ENCODE measurements around the gene SLC6A17. TPM values are rescaled to one million over a fixed set of nuclear protein-coding genes. Genes with fewer than 3 reads are reported as not detected.

Gene SLC6A17
- total RNA-seq, 1 donor from 2014 or later: 0.37 TPM

DNA sequence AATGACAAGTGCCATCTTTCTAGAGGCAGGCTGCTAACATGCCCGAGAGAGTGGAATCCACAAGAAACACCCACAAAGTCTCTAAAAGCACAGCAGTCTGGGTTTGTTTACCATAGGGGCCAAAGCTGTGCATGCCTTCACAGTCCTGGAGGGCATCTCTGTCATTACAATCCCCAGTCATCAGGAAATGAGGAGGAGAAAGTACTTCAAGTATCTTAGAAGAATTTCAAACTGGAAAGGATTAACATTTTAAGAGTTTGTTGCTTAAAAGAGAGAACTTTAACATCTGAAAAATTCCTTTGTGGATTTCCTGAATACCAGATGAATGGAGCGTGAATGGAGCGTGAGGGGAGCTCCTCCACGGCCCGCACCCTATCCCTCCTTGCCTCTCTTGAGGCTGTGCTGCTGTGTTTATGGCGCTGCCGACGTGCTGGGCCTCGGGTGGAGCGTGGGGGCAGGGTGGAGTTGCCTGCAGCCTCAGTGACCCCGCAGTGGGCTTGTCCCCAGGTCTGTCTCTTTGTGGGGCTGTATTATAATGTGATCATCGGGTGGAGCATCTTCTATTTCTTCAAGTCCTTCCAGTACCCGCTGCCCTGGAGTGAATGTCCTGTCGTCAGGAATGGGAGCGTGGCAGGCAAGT, 23.3 kb downstream of the SLC6A17 start:
- no peak for DNase-seq (ENCODE audit: low read depth)

DNA sequence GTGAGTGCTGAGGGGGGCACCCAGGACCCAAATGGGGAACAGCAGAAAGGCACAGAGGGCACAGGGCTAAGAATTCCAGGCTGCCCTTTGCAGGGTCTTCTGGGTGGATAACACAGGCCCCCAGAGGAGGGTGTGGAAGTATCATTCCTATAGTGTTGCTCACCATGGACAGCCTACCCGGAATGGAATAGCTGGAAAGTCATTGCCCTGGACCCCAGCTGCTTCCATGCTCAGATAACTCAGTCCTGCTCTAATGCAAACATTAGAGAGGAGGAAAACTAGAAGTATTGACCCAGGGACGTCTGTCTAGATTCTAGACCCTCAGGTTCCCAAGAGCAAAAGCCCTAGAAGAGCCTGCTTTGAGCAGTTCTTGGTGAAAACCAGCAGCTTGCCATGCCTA, 24.7 kb downstream of the SLC6A17 start:
- no peak for DNase-seq (ENCODE audit: low read depth)

DNA sequence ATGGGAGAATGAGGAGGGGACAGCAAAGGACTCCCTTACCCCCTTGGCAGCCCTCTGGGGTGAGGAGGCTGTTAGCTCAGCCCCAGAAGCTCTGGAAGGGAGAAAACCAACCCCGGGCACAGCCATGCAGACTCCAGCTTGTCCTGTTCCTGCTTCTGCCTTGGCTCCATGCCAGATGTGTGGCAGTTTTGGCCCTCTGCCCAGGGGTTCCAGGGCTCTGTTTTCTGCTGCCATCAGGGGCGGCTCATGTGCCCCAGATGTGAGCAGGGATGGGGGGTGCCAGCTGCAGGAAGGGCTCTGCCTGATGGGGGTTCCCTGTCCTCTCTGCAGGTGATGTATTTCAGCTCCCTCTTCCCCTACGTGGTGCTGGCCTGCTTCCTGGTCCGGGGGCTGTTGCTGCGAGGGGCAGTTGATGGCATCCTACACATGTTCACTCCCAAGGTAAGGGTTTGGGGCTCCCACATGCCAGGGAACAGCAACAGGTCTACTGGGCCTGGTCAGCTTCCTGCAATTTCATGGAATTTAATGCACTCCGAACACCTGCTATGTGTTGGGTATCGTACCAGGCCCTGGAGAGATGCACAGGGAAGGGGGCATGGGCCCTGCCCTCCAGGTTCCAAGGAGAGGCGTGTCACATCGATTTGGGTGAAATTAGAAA, 26.1 kb downstream of the SLC6A17 start:
- no peak for DNase-seq (ENCODE audit: low read depth)

- DNase-seq (ENCODE audit: low read depth): no peak
Observed at GRCh38 chr1:110177775-110178174, 27.5 kb downstream of the SLC6A17 start.

- DNase-seq (ENCODE audit: low read depth): no peak
Observed at GRCh38 chr1:110183642-110184167, 33.4 kb downstream of the SLC6A17 start.

GRCh38 chr1:110184446-110184845, 34.2 kb downstream of the SLC6A17 start:
- no peak for DNase-seq (ENCODE audit: low read depth)

GRCh38 chr1:110185181-110185580, 34.9 kb downstream of the SLC6A17 start:
- peak; percentile 33 for DNase-seq (ENCODE audit: low read depth)

- DNase-seq (ENCODE audit: low read depth): no peak
Observed at GRCh38 chr1:110186558-110186957, 36.3 kb downstream of the SLC6A17 start.

GRCh38 chr1:110187139-110187890, 37.0 kb downstream of the SLC6A17 start:
- peak; percentile 64 for DNase-seq (ENCODE audit: low read depth)

- peak; percentile 79 for DNase-seq (ENCODE audit: low read depth)
Observed at GRCh38 chr1:110188035-110188618, 37.8 kb downstream of the SLC6A17 start.

DNA sequence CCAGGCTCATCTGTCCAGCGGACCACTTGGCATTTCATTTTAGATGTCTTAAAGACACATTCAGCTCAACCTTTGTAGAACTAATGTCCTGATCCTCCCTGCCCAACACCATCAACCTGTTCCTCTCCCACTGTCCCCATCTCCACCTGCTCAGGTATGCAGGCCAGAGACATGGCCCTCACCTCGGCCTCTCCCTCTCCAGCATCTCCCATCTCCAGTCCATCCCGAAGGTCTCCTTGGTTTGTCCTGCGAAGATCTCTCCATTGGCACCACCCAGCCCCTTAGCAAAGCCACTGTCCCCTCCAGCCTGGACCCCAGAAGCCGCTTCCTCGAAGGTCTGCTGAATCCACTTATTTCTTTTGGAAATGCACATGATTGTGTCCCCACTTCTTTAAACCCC, 38.9 kb downstream of the SLC6A17 start:
- DNase-seq (ENCODE audit: low read depth): no peak

- DNase-seq (ENCODE audit: low read depth): peak; percentile 71
Observed at GRCh38 chr1:110190282-110190929, 40.1 kb downstream of the SLC6A17 start.

GRCh38 chr1:110192541-110192940, 42.2 kb downstream of the SLC6A17 start:
- DNase-seq (ENCODE audit: low read depth): no peak

DNA sequence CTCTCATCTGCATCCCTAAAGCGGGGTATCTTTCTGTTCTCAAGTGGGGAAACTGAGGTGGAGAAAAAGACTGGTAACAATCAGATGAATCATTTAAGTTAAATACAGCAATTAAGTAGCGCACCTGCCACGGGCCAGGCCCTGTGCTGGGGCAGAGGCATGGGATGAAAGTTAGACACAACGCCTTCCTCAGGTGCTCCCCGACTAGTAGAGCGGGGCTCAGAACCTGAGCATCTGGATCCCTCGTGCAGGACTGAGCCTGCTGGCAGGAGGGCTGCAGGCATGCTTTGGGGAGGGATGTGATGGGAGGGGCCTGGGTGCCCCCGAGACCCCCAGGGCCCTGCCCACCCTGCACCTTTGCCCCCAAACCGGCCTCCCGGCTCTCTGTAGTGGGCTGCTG, 44.9 kb downstream of the SLC6A17 start:
- DNase-seq (ENCODE audit: low read depth): no peak

GRCh38 chr1:110196917-110197765, 46.8 kb downstream of the SLC6A17 start:
- peak; percentile 32 for DNase-seq (ENCODE audit: low read depth)

DNA sequence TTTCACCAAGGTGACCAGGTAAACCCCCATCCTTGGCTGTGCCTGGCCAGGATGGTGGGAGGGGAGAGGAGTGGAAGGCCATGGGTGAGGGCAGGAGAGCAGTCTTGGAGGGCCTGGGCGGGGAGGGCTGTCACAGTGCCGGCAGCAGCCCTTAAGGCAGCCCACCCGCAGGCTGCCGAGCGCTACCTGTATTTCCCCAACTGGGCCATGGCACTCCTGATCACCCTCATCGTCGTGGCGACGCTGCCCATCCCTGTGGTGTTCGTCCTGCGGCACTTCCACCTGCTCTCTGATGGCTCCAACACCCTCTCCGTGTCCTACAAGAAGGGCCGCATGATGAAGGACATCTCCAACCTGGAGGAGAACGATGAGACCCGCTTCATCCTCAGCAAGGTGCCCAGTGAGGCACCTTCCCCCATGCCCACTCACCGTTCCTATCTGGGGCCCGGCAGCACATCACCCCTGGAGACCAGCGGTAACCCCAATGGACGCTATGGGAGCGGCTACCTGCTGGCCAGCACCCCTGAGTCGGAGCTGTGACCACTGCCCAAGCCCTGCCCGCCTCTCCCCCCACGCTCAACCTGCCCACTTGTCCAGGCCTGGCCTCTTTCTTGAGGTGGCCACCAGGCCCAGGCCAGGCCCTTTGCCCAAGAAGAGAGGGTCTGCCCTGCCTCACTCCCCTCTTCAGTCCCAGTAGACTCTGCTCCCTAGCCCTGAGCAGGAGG, 47.8 kb downstream of the SLC6A17 start:
- DNase-seq (ENCODE audit: low read depth): no peak

DNA sequence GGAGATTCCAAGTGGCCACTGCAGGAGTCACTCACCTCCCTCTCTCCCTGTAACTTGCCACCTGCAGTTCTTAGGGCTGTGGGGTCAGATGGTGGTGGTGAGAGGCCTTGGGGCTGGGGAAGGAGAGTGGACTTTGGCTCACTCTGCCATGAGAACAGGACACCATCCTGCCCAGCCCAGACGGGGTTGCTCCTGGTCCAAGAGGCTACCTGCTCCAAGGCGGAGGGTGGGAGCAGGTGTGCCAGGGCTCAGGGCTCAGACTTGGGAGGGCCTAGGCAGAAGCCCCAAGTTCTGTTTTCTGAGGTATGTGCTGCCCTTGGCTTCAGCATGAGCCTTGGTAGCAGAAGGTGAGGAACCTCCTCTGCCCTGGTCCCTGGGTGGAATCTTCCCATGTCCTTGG, 48.5 kb downstream of the SLC6A17 start:
- DNase-seq (ENCODE audit: low read depth): no peak

DNA sequence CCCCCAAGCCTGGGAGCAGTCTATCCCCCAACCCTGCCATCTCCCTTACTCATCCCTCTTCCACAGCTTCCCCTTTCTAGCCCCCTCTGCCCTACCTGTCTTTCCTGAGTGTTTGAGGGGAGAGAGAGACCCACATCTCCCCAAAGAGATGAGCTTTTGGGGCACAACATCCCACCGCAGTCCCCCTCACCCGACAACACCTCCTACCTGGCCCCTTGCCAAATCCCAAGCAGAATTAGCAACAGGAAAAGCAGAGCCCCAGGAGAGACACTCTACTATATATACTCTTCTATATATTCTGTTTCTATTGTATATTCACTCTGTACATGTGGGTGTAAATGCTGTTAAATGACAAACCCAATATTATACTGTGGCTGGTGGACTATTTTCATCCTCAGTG, 49.9 kb downstream of the SLC6A17 start:
- DNase-seq (ENCODE audit: low read depth): no peak

DNA sequence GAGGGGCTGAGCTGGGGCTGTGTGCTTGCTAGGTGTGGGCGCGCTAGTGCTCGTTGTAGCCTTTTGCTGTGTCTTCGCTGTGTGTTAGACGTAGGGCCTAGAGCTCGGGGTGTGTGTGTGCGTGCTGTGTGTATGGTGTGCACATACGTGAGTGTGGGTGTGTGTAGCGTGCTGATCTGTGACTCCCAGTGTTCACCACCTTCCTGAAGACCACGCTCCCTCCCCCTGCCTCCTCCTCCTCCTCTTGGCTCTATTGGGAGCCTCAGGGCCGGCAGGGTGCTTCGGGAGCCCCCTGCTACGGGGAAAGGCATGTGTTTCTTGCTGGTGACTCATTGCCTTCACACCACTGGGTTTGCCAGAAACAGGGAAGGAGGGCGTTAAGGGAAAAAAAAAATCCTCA, 50.4 kb downstream of the SLC6A17 start:
- DNase-seq (ENCODE audit: low read depth): no peak

Data from myocyte (in vitro differentiated cells).